NCI-H446 (cell line): ENCODE results near the gene MAD1L1.
"Not testable (repeated sequence)": the region's sequence is repeated elsewhere in the genome, so short reads cannot be mapped to it uniquely, and the experiment has no call there.

ENCODE experiments used
- DNase-seq, 2 experiments: peaks; one replicate each; lab custom pipeline; 2025; lab: John Stamatoyannopoulos, UW

Gene MAD1L1

GRCh38 chr7:1987591-1988532 lies 244.9 kb downstream of the MAD1L1 start:
- no peak for DNase-seq

- peak in 1 of 2 experiments; percentile 18 for DNase-seq
Observed at GRCh38 chr7:1987084-1987535, 245.6 kb downstream of the MAD1L1 start.

- DNase-seq = no peak
Observed at GRCh38 chr7:1986366-1987083, 246.2 kb downstream of the MAD1L1 start.

- no peak for DNase-seq
Observed at GRCh38 chr7:1985936-1986335, 246.8 kb downstream of the MAD1L1 start.

- DNase-seq = no peak
Observed at GRCh38 chr7:1985042-1985441, 247.7 kb downstream of the MAD1L1 start.

GRCh38 chr7:1981878-1982230 lies 250.9 kb downstream of the MAD1L1 start:
- DNase-seq = no peak

GRCh38 chr7:1981201-1981877 lies 251.4 kb downstream of the MAD1L1 start:
- DNase-seq = no peak

GRCh38 chr7:1979591-1980560 lies 252.9 kb downstream of the MAD1L1 start:
- DNase-seq = no peak

GRCh38 chr7:1978656-1979590 lies 253.8 kb downstream of the MAD1L1 start:
- DNase-seq = no peak

GRCh38 chr7:1977876-1978441 lies 254.8 kb downstream of the MAD1L1 start:
- no peak for DNase-seq

GRCh38 chr7:1977059-1977875 lies 255.5 kb downstream of the MAD1L1 start:
- DNase-seq = no peak

- not testable (repeated sequence) for DNase-seq
Observed at GRCh38 chr7:1976521-1976920, 256.2 kb downstream of the MAD1L1 start.

- no peak for DNase-seq
Observed at GRCh38 chr7:1975581-1975980, 257.2 kb downstream of the MAD1L1 start.

GRCh38 chr7:1975179-1975578 lies 257.6 kb downstream of the MAD1L1 start:
- DNase-seq = no peak

- no peak for DNase-seq
Observed at GRCh38 chr7:1974290-1975101, 258.2 kb downstream of the MAD1L1 start.

GRCh38 chr7:1973321-1974251 lies 259.2 kb downstream of the MAD1L1 start:
- DNase-seq = no peak

- no peak for DNase-seq
Observed at GRCh38 chr7:1972744-1973143, 260.0 kb downstream of the MAD1L1 start.
